Activated CD8-positive, alpha-beta memory T cell treated with anti-CD3 and anti-CD28 coated beads for 24 hours (primary cell): ENCODE data around the gene P2RY2.

ENCODE experiments used
- DNase-seq: peaks from one replicate; pipeline ENCODE4 v3.0.0-alpha.2; 2020

P2RY2 gene

GRCh38 chr11:73218106-73218829 lies at the start of gene P2RY2:
P2RY2 (plus strand) TSS chr11:73218281; CDS start chr11:73234160, 15,879 bp downstream.
- DNase-seq, result peak; percentile 70

- DNase-seq, result no peak
Observed at GRCh38 chr11:73168925-73169579, 49.0 kb upstream of the P2RY2 start.

GRCh38 chr11:73170140-73170539 lies 47.9 kb upstream of the P2RY2 start:
- DNase-seq, result no peak

GRCh38 chr11:73171436-73172161 lies 46.5 kb upstream of the P2RY2 start:
- no peak for DNase-seq

GRCh38 chr11:73172992-73173656 lies 45.0 kb upstream of the P2RY2 start:
- no peak for DNase-seq

GRCh38 chr11:73173755-73174494 lies 44.2 kb upstream of the P2RY2 start:
- no peak for DNase-seq

GRCh38 chr11:73174495-73174791 lies 43.6 kb upstream of the P2RY2 start:
- DNase-seq, result no peak

- DNase-seq, result no peak
Observed at GRCh38 chr11:73175551-73176144, 42.4 kb upstream of the P2RY2 start.

- DNase-seq, result no peak
Observed at GRCh38 chr11:73176145-73176873, 41.8 kb upstream of the P2RY2 start.

GRCh38 chr11:73176874-73177155 lies 41.3 kb upstream of the P2RY2 start:
- no peak for DNase-seq

- no peak for DNase-seq
Observed at GRCh38 chr11:73177380-73177777, 40.7 kb upstream of the P2RY2 start.

- peak; percentile 88 for DNase-seq
Observed at GRCh38 chr11:73177778-73178539, 40.1 kb upstream of the P2RY2 start.

GRCh38 chr11:73178681-73179080 lies 39.4 kb upstream of the P2RY2 start:
- no peak for DNase-seq

- DNase-seq, result no peak
Observed at GRCh38 chr11:73182824-73183321, 35.2 kb upstream of the P2RY2 start.

GRCh38 chr11:73184953-73185671 lies 33.0 kb upstream of the P2RY2 start:
- DNase-seq, result peak; percentile 84

GRCh38 chr11:73185680-73186293 lies 32.3 kb upstream of the P2RY2 start:
- no peak for DNase-seq

GRCh38 chr11:73186294-73186850 lies 31.7 kb upstream of the P2RY2 start:
- no peak for DNase-seq

GRCh38 chr11:73186886-73187285 lies 31.2 kb upstream of the P2RY2 start:
- DNase-seq, result no peak

- no peak for DNase-seq
Observed at GRCh38 chr11:73187854-73188253, 30.2 kb upstream of the P2RY2 start.
